Mesenchymal stem cell (in vitro differentiated cells and primary cell): ENCODE data around the gene C2CD4A. TPM values are rescaled to one million over a fixed set of nuclear protein-coding genes. Genes with fewer than 3 reads are reported as not detected.

Experiments used
- DNase-seq: peaks from one replicate; pipeline ENCODE4 v3.0.0-alpha.2; 2013
- H2AFZ ChIP-seq: one replicate; pipeline ENCODE4 v1.6.1; 2013; ENCODE audit warnings: low read depth, mild to moderate bottlenecking, control low read depth, inconsistent platforms, low read length, moderate library complexity
- H2AK5ac ChIP-seq: 2 replicates; pipeline ENCODE4 v1.6.1; 2013; ENCODE audit warnings: low read length, moderate library complexity, mild to moderate bottlenecking, inconsistent platforms; ENCODE audit not compliant: severe bottlenecking
- H2BK120ac ChIP-seq: one replicate; pipeline ENCODE4 v1.6.1; 2013; ENCODE audit warnings: low read depth, mild to moderate bottlenecking, inconsistent platforms, low read length, moderate library complexity
- H2BK12ac ChIP-seq, 2 experiments: one replicate each; pipeline ENCODE4 v1.6.1; 2013; ENCODE audit warnings: inconsistent platforms in 2 of 2, low read length in 2 of 2, mild to moderate bottlenecking in 2 of 2, moderate library complexity in 2 of 2, control low read depth in 1 of 2
- H2BK15ac ChIP-seq: one replicate; pipeline ENCODE4 v1.6.1; 2013; ENCODE audit warnings: mild to moderate bottlenecking, low read depth, inconsistent platforms; ENCODE audit not compliant: poor library complexity, severe bottlenecking
- H2BK5ac ChIP-seq: 2 replicates; pipeline ENCODE4 v1.6.1; 2013; ENCODE audit warnings: low read depth, mild to moderate bottlenecking, low read length, control low read depth, inconsistent platforms; ENCODE audit not compliant: poor library complexity, severe bottlenecking
- H3K14ac ChIP-seq, 2 experiments: one replicate each; pipeline ENCODE4 v1.6.1; 2013; ENCODE audit warnings: inconsistent platforms in 2 of 2, low read length in 2 of 2, control low read depth in 1 of 2, mild to moderate bottlenecking in 1 of 2, moderate library complexity in 1 of 2
- H3K18ac ChIP-seq, 2 experiments: one replicate each; pipeline ENCODE4 v1.6.1; 2013; ENCODE audit warnings: inconsistent platforms in 2 of 2, low read length in 2 of 2, control low read depth in 1 of 2, low read depth in 1 of 2, mild to moderate bottlenecking in 1 of 2
- H3K23ac ChIP-seq, 2 experiments: one replicate each; pipeline ENCODE4 v1.6.1; 2013; ENCODE audit warnings: inconsistent platforms in 2 of 2, low read length in 2 of 2, mild to moderate bottlenecking in 2 of 2, moderate library complexity in 2 of 2, control low read depth in 1 of 2
- H3K27ac ChIP-seq: 2 replicates; pipeline ENCODE4 v1.5.1; 2013; ENCODE audit warnings: mild to moderate bottlenecking, moderate library complexity, low read length, control low read depth, inconsistent platforms; ENCODE audit not compliant: poor library complexity, severe bottlenecking
- H3K27me3 ChIP-seq, 2 experiments: 2 replicates each; pipeline versions ENCODE4 v1.6.1 to v1.7.0; 2013; ENCODE audit warnings: low read length in 2 of 2, mild to moderate bottlenecking in 2 of 2, moderate library complexity in 2 of 2, control low read depth in 1 of 2, inconsistent platforms in 1 of 2; ENCODE audit not compliant: control insufficient read depth in 1 of 2, insufficient read depth in 1 of 2
- H3K36me3 ChIP-seq, 2 experiments: 2 replicates each; pipeline versions ENCODE4 v1.6.1 to v1.7.0; 2013; ENCODE audit warnings: low read length in 2 of 2, control low read depth in 1 of 2, inconsistent platforms in 1 of 2, low read depth in 1 of 2, mild to moderate bottlenecking in 1 of 2; ENCODE audit not compliant: insufficient read depth in 2 of 2, control insufficient read depth in 1 of 2
- H3K4ac ChIP-seq, 2 experiments: one replicate each; pipeline ENCODE4 v1.6.1; 2013; ENCODE audit warnings: inconsistent platforms in 2 of 2, low read length in 2 of 2, mild to moderate bottlenecking in 2 of 2, moderate library complexity in 2 of 2, control low read depth in 1 of 2, low read depth in 1 of 2
- H3K4me1 ChIP-seq: 2 replicates; pipeline ENCODE4 v1.6.1; 2013; ENCODE audit warnings: low read depth, low read length, control low read depth; ENCODE audit not compliant: control insufficient read depth, insufficient read depth
- H3K4me2 ChIP-seq: 2 replicates; pipeline ENCODE4 v1.6.1; 2013; ENCODE audit warnings: low read length, mild to moderate bottlenecking, inconsistent platforms; ENCODE audit not compliant: poor library complexity, severe bottlenecking
- H3K4me3 ChIP-seq, 2 experiments: 2 replicates each; pipeline versions ENCODE4 v1.5.1 to v1.7.0; 2013; ENCODE audit warnings: low read length in 2 of 2, mild to moderate bottlenecking in 2 of 2, control low read depth in 1 of 2, low read depth in 1 of 2; ENCODE audit not compliant: insufficient read depth in 1 of 2
- H3K79me1 ChIP-seq: replicated peaks from 2 replicates; pipeline ENCODE4 v1.6.1; 2013; ENCODE audit warnings: mild to moderate bottlenecking, control low read depth, low read length, inconsistent platforms; ENCODE audit not compliant: poor library complexity, severe bottlenecking
- H3K9ac ChIP-seq: 2 replicates; pipeline ENCODE4 v1.7.0; 2013; ENCODE audit warnings: mild to moderate bottlenecking, low read length, moderate library complexity
- H3K9me3 ChIP-seq: 2 replicates; pipeline ENCODE4 v1.7.0; 2013; ENCODE audit warnings: mild to moderate bottlenecking, low read length; ENCODE audit not compliant: control insufficient read depth
- H4K8ac ChIP-seq: one replicate; pipeline ENCODE4 v1.6.1; 2013; ENCODE audit warnings: inconsistent platforms, mild to moderate bottlenecking, low read length, moderate library complexity
- H4K91ac ChIP-seq: one replicate; pipeline ENCODE4 v1.6.1; 2013; ENCODE audit warnings: mild to moderate bottlenecking, low read length, inconsistent platforms
- WGBS: methylation state at CpG from one replicate; pipeline ENCODE4 v1.1.7; 2013; ENCODE audit warnings: mixed read lengths; 5-methylcytosine and 5-hydroxymethylcytosine counted together
- polyA plus RNA-seq, 2 experiments: library from polyadenylated mRNA; stranded (reverse); fragments of 200-250 nt; gene quantifications; one replicate each; pipeline ENCODE4 v1.2.3, GENCODE V29; 2013

The C2CD4A gene
- not detected for polyA plus RNA-seq (2013, experiment 1 of 2)
- polyA plus RNA-seq (2013, experiment 2 of 2), result not detected

- H3K23ac ChIP-seq, result peak within 1 kb of the TSS in 1 of 2 experiments; percentile 66
- no peaks in the 10 kb centered on the region for H3K79me1 ChIP-seq
- no peak within 1 kb of the TSS for H2AFZ ChIP-seq
- H3K36me3 ChIP-seq, result peaks cover 0 to 4% of the 10 kb centered on the region in 2 experiments
- no peak within 1 kb of the TSS for H3K14ac ChIP-seq
- WGBS, result 15% methylated on average over 33 of the region's 33 CpGs
- no peak within 1 kb of the TSS for H4K8ac ChIP-seq
- H3K9ac ChIP-seq, result no peak within 1 kb of the TSS
- peaks cover 18% of the 10 kb centered on the region for H3K4me1 ChIP-seq
- no peak within 1 kb of the TSS for H3K18ac ChIP-seq
- no peak within 1 kb of the TSS for H2BK5ac ChIP-seq
- H3K27ac ChIP-seq, result no peak within 1 kb of the TSS
- no peak within 1 kb of the TSS for H2AK5ac ChIP-seq
- H2BK12ac ChIP-seq, result no peak within 1 kb of the TSS
- no peak within 1 kb of the TSS for H2BK15ac ChIP-seq
- H3K9me3 ChIP-seq, result no peaks in the 10 kb centered on the region
- H4K91ac ChIP-seq, result no peak within 1 kb of the TSS
- peak; percentile 55 for DNase-seq
- no peak within 1 kb of the TSS for H2BK120ac ChIP-seq
- peak within 1 kb of the TSS; percentile 82 for H3K4me2 ChIP-seq
- H3K4me3 ChIP-seq, result peak within 1 kb of the TSS; percentile 52 to 58
- H3K27me3 ChIP-seq, result peaks cover 4 to 27% of the 10 kb centered on the region in 2 experiments
- no peak within 1 kb of the TSS for H3K4ac ChIP-seq
Observed at GRCh38 chr15:62066663-62067447, at the start of gene C2CD4A. TSS of gene C2CD4A (plus strand) at chr15:62066977. CDS start at chr15:62067614, 637 bp downstream.

GRCh38 chr15:62020576-62021160 lies 46.1 kb upstream of the C2CD4A start:
- Histone ChIP-seq H2BK12ac (no peak overlapping the region), H3K79me1 (peaks cover 5% of the 10 kb centered on the region), H3K4me3 (no peak overlapping the region), H3K4me2 (no peak overlapping the region), H3K14ac (no peak overlapping the region), H3K23ac (no peak overlapping the region), H3K36me3 (peaks cover 0 to 24% of the 10 kb centered on the region in 2 experiments), H2BK5ac (no peak overlapping the region), H2AK5ac (no peak overlapping the region), H2BK15ac (no peak overlapping the region), H2BK120ac (no peak overlapping the region), H4K91ac (no peak overlapping the region), H3K9ac (no peak overlapping the region), H4K8ac (no peak overlapping the region), H3K18ac (no peak overlapping the region), H2AFZ (no peak overlapping the region), H3K27ac (no peak overlapping the region), H3K4ac (no peak overlapping the region), H3K9me3 (no peaks in the 10 kb centered on the region), H3K27me3 (no peaks in the 10 kb centered on the region), H3K4me1 (no peaks in the 10 kb centered on the region)
- 92% methylated on average over 3 of the region's 3 CpGs for WGBS
- no peak for DNase-seq

GRCh38 chr15:62021991-62022600 lies 44.7 kb upstream of the C2CD4A start:
- Histone ChIP-seq H3K18ac (no peak overlapping the region), H3K4me1 (no peaks in the 10 kb centered on the region), H2BK12ac (no peak overlapping the region), H3K4me3 (no peak overlapping the region), H3K79me1 (peaks cover 5% of the 10 kb centered on the region), H2BK15ac (no peak overlapping the region), H2AFZ (no peak overlapping the region), H4K91ac (no peak overlapping the region), H3K9me3 (no peaks in the 10 kb centered on the region), H4K8ac (no peak overlapping the region), H3K27ac (no peak overlapping the region), H3K14ac (no peak overlapping the region), H3K4ac (no peak overlapping the region), H2BK5ac (no peak overlapping the region), H3K23ac (no peak overlapping the region), H3K4me2 (no peak overlapping the region), H3K27me3 (no peaks in the 10 kb centered on the region), H3K36me3 (peaks cover 0 to 24% of the 10 kb centered on the region in 2 experiments), H2BK120ac (no peak overlapping the region), H2AK5ac (no peak overlapping the region), H3K9ac (no peak overlapping the region)
- WGBS, result no CpG with 5 or more reads among the region's 3 CpGs
- no peak for DNase-seq
